ENCODE data around the gene GAPDH. TPM values are rescaled to one million over a fixed set of nuclear protein-coding genes. Genes with fewer than 3 reads are reported as not detected.

Gene GAPDH
- total and polyA plus RNA-seq, 2 donors (not counting 1 experiment from before 2014, with no cell fraction given) = 499 to 951 TPM

DNA sequence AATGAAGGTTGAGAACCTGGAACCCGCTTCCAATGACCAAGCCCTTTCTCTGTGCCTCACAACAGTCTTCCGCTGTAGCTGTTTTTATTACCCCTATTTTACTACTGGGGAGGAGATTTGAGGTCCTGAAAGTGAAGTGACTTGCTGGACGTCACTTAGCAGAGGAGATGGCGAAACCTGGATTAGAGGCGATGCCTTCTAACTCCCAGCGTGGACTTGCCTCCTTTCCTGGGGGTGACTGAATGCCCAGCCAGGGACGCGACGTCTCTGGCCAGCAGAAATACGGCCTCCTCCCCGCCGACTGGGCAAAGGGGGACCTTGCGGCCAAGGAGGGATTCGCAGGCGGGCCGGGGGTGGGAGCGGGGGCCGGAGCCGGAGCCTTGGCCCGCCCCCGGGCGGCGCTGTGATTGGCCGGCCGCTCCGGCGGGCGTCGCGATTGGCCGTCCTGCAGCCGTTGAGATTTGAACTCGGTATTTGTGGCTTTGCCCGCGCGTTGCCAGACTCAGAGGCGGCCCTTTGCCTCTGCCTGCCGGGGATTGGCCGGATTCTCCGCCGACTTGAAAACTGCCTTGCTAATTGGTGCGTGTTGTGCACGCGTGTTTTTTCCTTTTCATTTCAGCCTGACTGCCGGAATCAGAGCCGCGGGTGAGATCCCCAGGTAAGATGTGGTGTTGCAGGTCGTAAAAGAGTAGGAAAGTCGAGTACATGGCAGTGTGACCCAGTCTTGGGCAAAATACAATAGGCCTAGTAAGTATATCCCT lies 40.6 kb upstream of the GAPDH start, which contains the start of gene NCAPD2:
Gene NCAPD2 (plus strand): TSS at position 606 of the 761 bp plus-strand sequence. CDS start 997 bp downstream, outside the sequence.
- H3K27me3 Mint-ChIP-seq = no peaks in the 10 kb centered on the region
- Histone ChIP-seq H3K4me3 (ENCODE audit: control extremely low read depth in 1 of 5, extremely low read depth in 1 of 5, insufficient read depth in 1 of 5, low read depth in 2 of 5, low read length in 4 of 5) (peak within 1 kb of the TSS; percentile 68 to 100 (median 95)), H2AFZ (ENCODE audit: insufficient read depth, low read depth, low read length, poor library complexity, severe bottlenecking) (peak within 1 kb of the TSS; percentile 96), H4K20me1 (ENCODE audit: control insufficient read depth, insufficient read depth, low read length, poor library complexity, severe bottlenecking) (no peaks in the 10 kb centered on the region), H3K9me3 (ENCODE audit: control extremely low read depth in 1 of 3, control insufficient read depth in 2 of 3, insufficient read depth in 1 of 3, low read length in 2 of 3) (no peaks in the 10 kb centered on the region), H3K4me2 (replicated peaks; ENCODE audit: low read depth, low read length, poor library complexity, severe bottlenecking) (peak within 1 kb of the TSS; percentile 89), H3K36me3 (replicated peaks in 1 of 2; ENCODE audit: control extremely low read depth in 1 of 2, control insufficient read depth in 1 of 2, extremely low read depth in 1 of 2, insufficient read depth in 2 of 2, low read length in 1 of 2) (peaks cover 2 to 25% of the 10 kb centered on the region in 2 experiments), H3K27me3 (replicated peaks in 1 of 4; ENCODE audit: control extremely low read depth in 1 of 4, control insufficient read depth in 3 of 4, insufficient read depth in 4 of 4, low read length in 3 of 4) (no peaks in the 10 kb centered on the region), H3K9ac (ENCODE audit: low read length) (peak within 1 kb of the TSS; percentile 94), H3K4me1 (ENCODE audit: control insufficient read depth in 2 of 2, insufficient read depth in 2 of 2, low read length in 2 of 2) (peaks cover 22 to 27% of the 10 kb centered on the region in 2 donors), H3K27ac (ENCODE audit: low read length in 2 of 2) (peak within 1 kb of the TSS; percentile 92 to 95), H3K79me2 (ENCODE audit: control insufficient read depth, insufficient read depth, low read length) (peaks cover 19% of the 10 kb centered on the region)
- POLR2A ChIA-PET = interaction anchor here (0.6 to 4.8 kb wide), 14 partner anchors 10 to 452 kb away, joined by 3 to 46 read pairs (median 4); partner anchors contain the start of genes C12orf57, CD27, CDCA3 and GAPDH
- H3K4me3 Mint-ChIP-seq = peak within 1 kb of the TSS; percentile 98
- CTCF ChIA-PET = interaction anchor here (0.8 to 3.4 kb wide), 13 partner anchors 23 to 70 kb away, joined by 3 to 24 read pairs (median 4); partner anchors contain the start of gene VAMP1
- H3K9me3 Mint-ChIP-seq (ENCODE audit: insufficient read depth) = no peaks in the 10 kb centered on the region
- DNase-seq (peak; percentile 97), ATAC-seq (ENCODE audit: low read depth) (peak; percentile 86)
- WGBS (ENCODE audit: insufficient coverage) = under 1% methylated on average over 47 of the region's 49 CpGs
- no peak for TF ChIP-seq EZH2 (IDR thresholded peaks at IDR 0.05; ENCODE audit: borderline replicate concordance, insufficient read depth, low read depth, low read length, poor library complexity, severe bottlenecking)
- TF ChIP-seq, protein P1, sequence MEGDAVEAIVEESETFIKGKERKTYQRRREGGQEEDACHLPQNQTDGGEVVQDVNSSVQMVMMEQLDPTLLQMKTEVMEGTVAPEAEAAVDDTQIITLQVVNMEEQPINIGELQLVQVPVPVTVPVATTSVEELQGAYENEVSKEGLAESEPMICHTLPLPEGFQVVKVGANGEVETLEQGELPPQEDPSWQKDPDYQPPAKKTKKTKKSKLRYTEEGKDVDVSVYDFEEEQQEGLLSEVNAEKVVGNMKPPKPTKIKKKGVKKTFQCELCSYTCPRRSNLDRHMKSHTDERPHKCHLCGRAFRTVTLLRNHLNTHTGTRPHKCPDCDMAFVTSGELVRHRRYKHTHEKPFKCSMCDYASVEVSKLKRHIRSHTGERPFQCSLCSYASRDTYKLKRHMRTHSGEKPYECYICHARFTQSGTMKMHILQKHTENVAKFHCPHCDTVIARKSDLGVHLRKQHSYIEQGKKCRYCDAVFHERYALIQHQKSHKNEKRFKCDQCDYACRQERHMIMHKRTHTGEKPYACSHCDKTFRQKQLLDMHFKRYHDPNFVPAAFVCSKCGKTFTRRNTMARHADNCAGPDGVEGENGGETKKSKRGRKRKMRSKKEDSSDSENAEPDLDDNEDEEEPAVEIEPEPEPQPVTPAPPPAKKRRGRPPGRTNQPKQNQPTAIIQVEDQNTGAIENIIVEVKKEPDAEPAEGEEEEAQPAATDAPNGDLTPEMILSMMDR (IDR thresholded peaks at IDR 0.05) = peak; percentile 22
- intact Hi-C loops (cut with micrococcal nuclease) = loop anchor here (1.0 kb wide), 4 partner anchors 23 to 67 kb away; partner anchors contain the start of genes GAPDH, IFFO1 and VAMP1
- peak within 1 kb of the TSS; percentile 95 for H3K27ac Mint-ChIP-seq
- H3K4me1 Mint-ChIP-seq = peaks cover 31% of the 10 kb centered on the region

Measured in B cell (primary cell).